ENCODE data around the gene ANKS4B.

The ANKS4B gene

GRCh38 chr16:21233521-21234150, at the start of gene ANKS4B:
Gene ANKS4B, plus strand, starts transcription at chr16:21233699. Its CDS starts 39 bp downstream, at chr16:21233738.
- no peak within 1 kb of the TSS for H3K4me3 ChIP-seq
- TF ChIP-seq POLR2AphosphoS5 (IDR thresholded peaks at IDR 0.05; ENCODE audit: borderline replicate concordance, low read depth, low read length): no peak
- TF ChIP-seq EZH2 (IDR thresholded peaks at IDR 0.05): no peak
- TF ChIP-seq FOXP2 (optimal IDR thresholded peaks at IDR 0.05; ENCODE audit: control extremely low read depth, extremely low read length, insufficient read depth): no peak
- H3K36me3 ChIP-seq (ENCODE audit: insufficient read depth, low read length): no peaks in the 10 kb centered on the region
- H3K27ac ChIP-seq: no peak within 1 kb of the TSS
- no peak within 1 kb of the TSS for H3K9ac ChIP-seq (ENCODE audit: insufficient read length)
- DNase-seq (ENCODE audit: low read depth, low spot score): no peak
- no peaks in the 10 kb centered on the region for H3K9me3 ChIP-seq (ENCODE audit: low read depth, low read length)

- no peak overlapping the region for H3K9ac ChIP-seq (ENCODE audit: insufficient read length)
- H3K4me3 ChIP-seq: no peak overlapping the region
- TF ChIP-seq FOXP2 (optimal IDR thresholded peaks at IDR 0.05; ENCODE audit: control extremely low read depth, extremely low read length, insufficient read depth) (no peak), POLR2AphosphoS5 (IDR thresholded peaks at IDR 0.05; ENCODE audit: borderline replicate concordance, low read depth, low read length) (no peak), EZH2 (IDR thresholded peaks at IDR 0.05) (no peak)
- no peaks in the 10 kb centered on the region for H3K36me3 ChIP-seq (ENCODE audit: insufficient read depth, low read length)
- DNase-seq (ENCODE audit: low read depth, low spot score): no peak
- H3K9me3 ChIP-seq (ENCODE audit: low read depth, low read length): no peaks in the 10 kb centered on the region
- H3K27ac ChIP-seq: no peak overlapping the region
Measured at GRCh38 chr16:21183995-21184394, 49.5 kb upstream of the ANKS4B start.

- no peaks in the 10 kb centered on the region for H3K9me3 ChIP-seq (ENCODE audit: low read depth, low read length)
- no peaks in the 10 kb centered on the region for H3K36me3 ChIP-seq (ENCODE audit: insufficient read depth, low read length)
- no peak overlapping the region for H3K9ac ChIP-seq (ENCODE audit: insufficient read length)
- no peak for DNase-seq (ENCODE audit: low read depth, low spot score)
- H3K4me3 ChIP-seq: no peak overlapping the region
- TF ChIP-seq FOXP2 (optimal IDR thresholded peaks at IDR 0.05; ENCODE audit: control extremely low read depth, extremely low read length, insufficient read depth): no peak
- TF ChIP-seq POLR2AphosphoS5 (IDR thresholded peaks at IDR 0.05; ENCODE audit: borderline replicate concordance, low read depth, low read length): no peak
- TF ChIP-seq EZH2 (IDR thresholded peaks at IDR 0.05): no peak
- H3K27ac ChIP-seq: no peak overlapping the region
Measured at GRCh38 chr16:21184834-21185233, 48.7 kb upstream of the ANKS4B start.

- Histone ChIP-seq H3K9ac (ENCODE audit: insufficient read length) (no peak overlapping the region), H3K9me3 (ENCODE audit: low read depth, low read length) (no peaks in the 10 kb centered on the region)
- TF ChIP-seq POLR2AphosphoS5 (IDR thresholded peaks at IDR 0.05; ENCODE audit: borderline replicate concordance, low read depth, low read length) (no peak), EZH2 (IDR thresholded peaks at IDR 0.05) (no peak), FOXP2 (optimal IDR thresholded peaks at IDR 0.05; ENCODE audit: control extremely low read depth, extremely low read length, insufficient read depth) (no peak)
Measured at GRCh38 chr16:21185659-21186325, 47.7 kb upstream of the ANKS4B start.

GRCh38 chr16:21186326-21186691, 47.2 kb upstream of the ANKS4B start:
- no peak overlapping the region for H3K4me3 ChIP-seq
- no peak for DNase-seq (ENCODE audit: low read depth, low spot score)
- H3K36me3 ChIP-seq (ENCODE audit: insufficient read depth, low read length): no peaks in the 10 kb centered on the region
- TF ChIP-seq POLR2AphosphoS5 (IDR thresholded peaks at IDR 0.05; ENCODE audit: borderline replicate concordance, low read depth, low read length) (no peak), FOXP2 (optimal IDR thresholded peaks at IDR 0.05; ENCODE audit: control extremely low read depth, extremely low read length, insufficient read depth) (no peak)
- H3K27ac ChIP-seq: no peak overlapping the region
- no peaks in the 10 kb centered on the region for H3K9me3 ChIP-seq (ENCODE audit: low read depth, low read length)
- H3K9ac ChIP-seq (ENCODE audit: insufficient read length): no peak overlapping the region

More at GRCh38 chr16:21185659-21186325, 47.7 kb upstream of the ANKS4B start:
- H3K27ac ChIP-seq: no peak overlapping the region
- H3K36me3 ChIP-seq (ENCODE audit: insufficient read depth, low read length): no peaks in the 10 kb centered on the region
- no peak overlapping the region for H3K4me3 ChIP-seq
- DNase-seq (ENCODE audit: low read depth, low spot score): no peak

GRCh38 chr16:21189311-21189710, 44.2 kb upstream of the ANKS4B start:
- Histone ChIP-seq H3K9me3 (ENCODE audit: low read depth, low read length) (no peaks in the 10 kb centered on the region), H3K36me3 (ENCODE audit: insufficient read depth, low read length) (no peaks in the 10 kb centered on the region), H3K4me3 (no peak overlapping the region), H3K9ac (ENCODE audit: insufficient read length) (no peak overlapping the region), H3K27ac (no peak overlapping the region)
- no peak for DNase-seq (ENCODE audit: low read depth, low spot score)
- TF ChIP-seq FOXP2 (optimal IDR thresholded peaks at IDR 0.05; ENCODE audit: control extremely low read depth, extremely low read length, insufficient read depth) (no peak), POLR2AphosphoS5 (IDR thresholded peaks at IDR 0.05; ENCODE audit: borderline replicate concordance, low read depth, low read length) (no peak), EZH2 (IDR thresholded peaks at IDR 0.05) (no peak)

GRCh38 chr16:21190013-21190412, 43.5 kb upstream of the ANKS4B start:
- no peak for DNase-seq (ENCODE audit: low read depth, low spot score)

GRCh38 chr16:21190599-21190998, 42.9 kb upstream of the ANKS4B start:
- Histone ChIP-seq H3K36me3 (ENCODE audit: insufficient read depth, low read length) (no peaks in the 10 kb centered on the region), H3K27ac (no peak overlapping the region), H3K9ac (ENCODE audit: insufficient read length) (no peak overlapping the region), H3K9me3 (ENCODE audit: low read depth, low read length) (no peaks in the 10 kb centered on the region), H3K4me3 (no peak overlapping the region)
- DNase-seq (ENCODE audit: low read depth, low spot score): peak; percentile 18
- no peak for TF ChIP-seq POLR2AphosphoS5 (IDR thresholded peaks at IDR 0.05; ENCODE audit: borderline replicate concordance, low read depth, low read length)
- no peak for TF ChIP-seq EZH2 (IDR thresholded peaks at IDR 0.05)
- TF ChIP-seq FOXP2 (optimal IDR thresholded peaks at IDR 0.05; ENCODE audit: control extremely low read depth, extremely low read length, insufficient read depth): no peak

More at GRCh38 chr16:21190013-21190412, 43.5 kb upstream of the ANKS4B start:
- TF ChIP-seq EZH2 (IDR thresholded peaks at IDR 0.05) (no peak), FOXP2 (optimal IDR thresholded peaks at IDR 0.05; ENCODE audit: control extremely low read depth, extremely low read length, insufficient read depth) (no peak), POLR2AphosphoS5 (IDR thresholded peaks at IDR 0.05; ENCODE audit: borderline replicate concordance, low read depth, low read length) (no peak)
- no peaks in the 10 kb centered on the region for H3K9me3 ChIP-seq (ENCODE audit: low read depth, low read length)
- no peak overlapping the region for H3K4me3 ChIP-seq
- H3K9ac ChIP-seq (ENCODE audit: insufficient read length): no peak overlapping the region
- no peak overlapping the region for H3K27ac ChIP-seq
- no peaks in the 10 kb centered on the region for H3K36me3 ChIP-seq (ENCODE audit: insufficient read depth, low read length)

All from SK-N-MC (cell line).